GM19438 (cell line): Measurements from ENCODE around the gene CASP7.

Experiments
- ATAC-seq: cut with Tn5 transposase; IDR thresholded peaks from one replicate; pipeline ENCODE4 v1.9.1; 2021; ENCODE audit warnings: low read depth; ENCODE audit not compliant: unreplicated experiment

Gene CASP7

DNA sequence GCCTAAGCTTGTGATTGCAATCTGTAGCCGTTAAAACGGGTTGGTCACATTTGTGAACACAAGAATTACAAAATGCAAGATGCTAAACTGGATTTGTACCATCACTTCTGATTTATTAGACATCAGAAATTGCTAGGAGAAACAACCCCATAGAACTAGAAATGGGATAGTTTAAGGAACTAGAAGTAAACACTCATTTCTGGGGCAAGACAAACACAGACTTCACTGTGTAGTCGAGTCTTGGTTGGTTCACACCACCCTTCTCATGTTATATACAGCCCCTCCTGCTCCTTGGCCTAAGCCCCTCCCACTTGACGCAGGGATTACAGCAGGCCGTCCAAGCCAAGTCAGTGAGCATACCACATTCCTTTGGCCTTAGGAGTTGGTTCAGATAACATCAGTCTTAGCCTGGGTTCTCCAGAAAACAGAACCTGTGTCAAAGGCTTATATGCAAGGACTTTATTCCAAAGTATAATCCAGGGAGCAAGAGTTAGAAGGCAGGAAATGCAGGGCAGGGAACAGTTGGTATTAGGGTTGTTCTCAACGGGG lies 13.8 kb upstream of the CASP7 start:
- ATAC-seq: no peak

DNA sequence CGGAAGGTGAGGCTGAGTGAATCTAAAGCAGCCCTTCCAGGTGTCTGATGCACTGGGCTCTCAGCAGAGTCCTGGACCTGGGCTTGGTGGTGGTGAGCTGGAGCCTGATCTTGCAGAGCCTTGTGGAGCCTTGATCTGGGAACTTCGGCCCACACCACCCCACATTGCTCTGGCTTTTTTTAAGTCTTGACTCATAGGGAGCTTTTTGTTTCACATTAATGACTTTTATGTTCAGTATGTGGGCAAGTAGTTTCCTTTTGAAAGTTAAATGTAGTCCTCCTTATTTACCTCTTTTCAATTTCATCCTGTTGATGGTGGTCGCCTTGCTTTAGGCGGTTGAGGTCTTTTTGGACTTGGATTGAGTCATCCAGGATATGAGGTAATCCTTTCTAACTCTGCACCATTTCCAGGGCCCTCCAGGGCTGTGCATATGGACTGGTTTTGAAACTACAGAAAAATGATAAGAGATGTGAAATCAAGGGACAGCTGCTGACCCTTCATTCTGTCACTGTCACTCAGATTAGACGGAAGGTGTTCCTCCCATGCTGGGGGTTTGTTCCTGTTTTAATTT lies 12.9 kb upstream of the CASP7 start:
- ATAC-seq: peak; percentile 81

DNA sequence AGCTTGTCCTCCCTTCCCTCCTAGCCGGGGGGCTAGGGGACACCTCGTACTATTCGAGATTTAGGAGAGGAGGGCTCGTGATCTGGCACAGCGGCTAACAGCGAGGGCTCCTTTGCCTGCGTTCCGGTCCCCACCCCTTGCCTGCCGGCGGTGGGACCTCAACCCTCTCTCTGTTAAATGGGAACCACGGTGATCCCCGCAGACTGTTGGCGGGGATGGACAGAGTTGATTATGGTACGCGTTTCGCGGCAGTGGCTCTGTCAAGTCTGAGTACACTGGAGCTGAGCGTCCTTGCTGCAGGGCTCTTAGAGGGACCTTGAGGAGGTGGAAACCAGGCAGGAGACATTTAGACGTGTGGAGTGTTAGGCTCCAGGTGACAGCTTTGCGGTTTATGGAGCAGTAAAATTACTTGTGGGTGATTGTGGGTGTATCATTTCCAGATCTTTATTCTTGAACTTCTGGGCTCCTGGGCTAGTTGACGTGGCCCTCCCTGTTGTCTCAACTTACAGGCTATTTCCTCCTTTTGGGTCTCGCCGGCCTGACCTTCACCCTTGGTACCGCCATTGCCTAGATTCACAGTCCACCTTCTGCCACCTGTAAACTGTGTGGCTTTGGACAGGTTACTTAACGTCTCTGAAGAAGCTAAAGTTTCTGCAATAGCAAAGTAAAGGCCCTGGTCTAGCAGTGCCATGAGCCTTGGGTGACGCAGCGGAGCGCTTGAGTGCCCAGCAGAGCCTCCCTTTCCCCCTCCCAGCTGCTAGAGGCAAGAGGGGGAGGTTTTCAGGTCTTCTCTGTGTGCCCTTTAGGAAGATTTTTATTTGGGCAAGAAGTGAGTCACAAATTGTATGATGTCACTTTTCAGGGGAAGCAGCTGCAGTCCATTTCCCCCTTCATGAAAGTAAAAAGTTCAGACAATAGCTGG lies 739 bp downstream of the CASP7 start:
- ATAC-seq: peak; percentile 22

DNA sequence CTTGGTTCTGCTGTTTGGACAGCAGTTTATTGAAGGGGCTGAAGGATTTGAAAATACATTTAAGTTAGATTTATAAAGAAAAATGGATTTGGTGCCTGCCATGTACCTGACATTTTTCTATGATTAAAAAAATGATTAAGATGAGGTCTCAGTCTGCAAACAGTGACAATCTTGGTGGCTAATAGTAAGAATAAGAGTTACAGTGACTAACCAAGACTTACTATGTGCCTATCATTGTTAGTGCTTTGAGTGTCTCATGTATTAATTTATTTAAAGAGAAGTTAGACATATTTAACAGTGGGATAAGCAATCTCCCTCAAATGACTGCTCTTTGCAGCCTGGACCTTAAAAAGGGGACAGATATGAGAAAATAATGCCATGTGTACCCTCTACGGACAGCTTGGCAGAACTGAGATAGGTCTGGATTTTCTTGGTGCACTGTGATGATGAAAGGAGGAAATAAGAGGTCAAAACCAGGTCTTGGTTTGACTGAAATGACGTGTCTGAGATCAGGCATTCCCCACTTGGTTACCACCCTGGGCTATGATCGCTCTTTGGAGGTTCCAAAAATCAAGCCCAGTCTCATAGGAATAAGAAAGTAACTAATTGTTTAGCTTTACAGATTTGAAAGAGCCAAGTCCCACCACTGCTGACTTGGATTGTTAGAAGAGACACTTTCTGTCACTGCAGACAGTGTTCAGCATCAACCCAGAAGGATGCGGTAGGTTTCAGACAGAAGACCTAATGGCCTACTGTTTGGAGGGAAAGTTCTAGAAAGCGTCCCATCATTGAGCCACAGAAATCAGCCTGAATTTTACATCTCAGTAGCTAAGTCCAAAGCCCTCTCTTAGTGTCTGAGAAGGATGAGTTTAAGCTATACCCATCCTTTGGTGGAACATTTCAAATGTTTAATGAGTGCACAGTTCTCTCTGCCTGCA lies 2.1 kb downstream of the CASP7 start:
- peak; percentile 44 for ATAC-seq

DNA sequence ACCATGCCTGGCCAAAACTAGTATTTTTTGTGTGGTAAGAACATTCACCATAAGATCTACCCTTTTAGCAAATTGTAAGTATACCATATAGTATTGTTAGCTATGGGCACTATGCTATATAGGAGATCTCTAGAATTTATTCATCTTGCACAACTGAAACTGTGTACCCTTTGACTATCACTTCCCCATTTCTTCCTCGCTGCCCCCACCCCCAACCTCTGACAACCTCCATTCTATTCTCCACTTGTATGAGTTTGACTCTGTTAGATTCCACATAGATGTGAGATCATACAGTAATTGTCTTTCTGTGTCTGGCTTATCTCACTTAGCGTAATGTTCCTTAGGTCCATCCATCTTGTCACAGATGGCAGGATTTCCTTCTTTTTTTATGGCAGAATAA lies 3.6 kb downstream of the CASP7 start:
- ATAC-seq: no peak

DNA sequence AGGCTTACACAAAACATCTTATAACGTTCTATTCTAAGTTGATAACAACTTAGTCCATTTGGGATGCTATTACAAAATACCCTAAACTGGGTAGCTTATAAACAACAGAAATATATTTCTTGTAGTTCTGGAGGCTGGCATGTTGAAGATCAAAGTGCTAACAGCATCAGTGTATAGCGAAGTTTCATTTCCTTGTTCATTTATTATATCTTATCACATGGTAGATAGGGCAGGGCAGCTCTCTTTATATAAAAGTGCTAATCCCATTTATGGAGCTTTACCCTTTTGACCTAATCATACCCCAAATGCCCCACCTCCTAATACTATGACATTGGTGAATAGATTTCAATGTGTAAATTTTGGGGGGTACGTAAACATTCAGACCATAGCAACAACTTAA lies 6.3 kb downstream of the CASP7 start:
- no peak for ATAC-seq

DNA sequence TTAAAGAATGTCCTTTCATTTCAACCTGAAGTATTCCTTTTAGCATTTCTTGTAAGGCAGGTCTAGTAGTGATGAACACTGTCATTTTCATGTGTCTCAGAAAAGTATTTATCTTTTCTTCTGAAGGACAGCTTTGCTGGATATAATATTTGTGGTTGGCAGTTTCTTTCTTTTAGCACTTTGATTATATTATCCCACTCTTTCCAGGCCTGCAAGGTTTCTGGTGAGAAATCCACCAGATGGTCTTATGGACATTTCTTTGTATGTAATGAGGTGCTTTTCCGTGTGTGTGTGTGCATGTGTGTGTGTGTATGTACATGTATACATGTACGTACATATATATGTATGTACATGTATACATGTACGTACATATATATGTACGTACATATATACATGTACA lies 7.3 kb downstream of the CASP7 start:
- ATAC-seq: no peak

DNA sequence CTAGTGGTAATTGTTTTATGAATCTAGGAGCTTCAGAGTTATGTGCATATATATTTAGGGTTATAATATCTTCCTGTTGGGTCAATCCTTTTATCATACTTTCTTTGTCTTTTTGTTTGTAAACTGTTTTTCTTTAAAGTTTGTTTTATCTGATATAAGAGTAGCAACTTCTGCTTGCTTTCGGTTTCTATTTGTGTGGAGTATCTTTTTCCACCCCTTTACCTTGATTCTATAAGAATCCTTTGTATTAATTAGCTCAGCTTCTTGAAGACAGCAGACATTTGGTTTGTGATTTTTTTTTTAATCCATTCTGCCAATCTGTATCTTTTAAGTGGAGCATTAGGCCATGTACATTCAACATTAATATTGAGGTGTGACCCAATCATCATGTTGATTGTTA lies 9.3 kb downstream of the CASP7 start:
- ATAC-seq: no peak

DNA sequence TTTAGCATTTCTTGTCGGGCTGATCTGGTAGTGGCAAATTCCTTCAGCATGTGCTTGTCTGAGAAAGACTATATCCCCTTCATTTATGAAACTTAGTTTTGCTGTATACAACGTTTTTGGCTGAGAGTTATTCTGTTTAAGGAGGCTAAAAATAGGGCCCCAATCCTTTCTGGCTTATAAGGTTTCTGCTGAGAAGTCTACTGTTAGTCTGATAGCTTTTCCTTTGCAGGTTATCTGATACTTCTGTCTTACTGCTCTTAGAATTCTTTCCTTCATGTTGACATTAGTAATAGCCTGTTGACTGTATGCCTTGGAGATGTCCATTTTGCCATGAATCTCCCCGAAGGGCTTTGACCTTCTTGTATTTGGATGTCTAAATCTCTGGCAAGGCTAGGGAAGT lies 9.9 kb downstream of the CASP7 start:
- ATAC-seq: no peak

DNA sequence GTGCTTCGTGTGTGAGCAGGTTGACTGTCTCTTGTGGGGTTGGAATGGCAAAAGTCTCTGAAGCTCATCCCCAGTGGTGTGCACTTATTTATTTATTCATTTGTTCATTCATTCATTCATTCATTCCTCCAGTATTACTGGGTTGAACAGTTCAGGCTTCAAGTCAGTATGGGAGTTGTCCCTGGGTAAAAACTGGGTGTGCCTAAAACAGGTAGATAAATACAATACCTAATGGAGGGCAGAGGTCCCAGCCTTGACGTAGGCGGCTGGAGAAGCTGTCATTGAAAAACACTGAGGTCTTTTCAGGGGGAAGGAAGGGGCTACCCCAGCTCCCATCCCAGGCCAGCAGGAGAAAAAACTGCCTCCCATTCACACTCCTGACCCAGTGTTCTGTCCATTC lies 11.0 kb downstream of the CASP7 start:
- ATAC-seq: no peak

DNA sequence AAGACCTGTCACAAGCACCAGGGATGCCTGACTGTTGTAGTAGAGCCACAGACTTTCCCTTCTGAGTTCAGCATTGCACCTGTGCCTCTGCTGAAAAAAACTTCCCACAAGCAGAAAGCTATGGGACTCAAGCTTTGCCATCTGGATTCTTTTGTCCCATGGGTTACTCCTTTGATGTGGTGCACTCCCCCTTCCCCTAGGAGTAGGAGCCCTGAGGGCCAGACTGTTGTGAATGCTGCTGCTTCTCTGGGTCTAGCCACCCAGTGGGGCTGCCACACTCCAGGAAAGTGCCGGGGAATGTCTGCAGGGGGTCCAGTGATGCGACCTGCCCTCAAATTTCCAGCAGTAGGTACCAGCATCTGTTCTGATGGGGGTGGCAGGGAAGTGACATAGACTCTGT lies 11.7 kb downstream of the CASP7 start:
- no peak for ATAC-seq

DNA sequence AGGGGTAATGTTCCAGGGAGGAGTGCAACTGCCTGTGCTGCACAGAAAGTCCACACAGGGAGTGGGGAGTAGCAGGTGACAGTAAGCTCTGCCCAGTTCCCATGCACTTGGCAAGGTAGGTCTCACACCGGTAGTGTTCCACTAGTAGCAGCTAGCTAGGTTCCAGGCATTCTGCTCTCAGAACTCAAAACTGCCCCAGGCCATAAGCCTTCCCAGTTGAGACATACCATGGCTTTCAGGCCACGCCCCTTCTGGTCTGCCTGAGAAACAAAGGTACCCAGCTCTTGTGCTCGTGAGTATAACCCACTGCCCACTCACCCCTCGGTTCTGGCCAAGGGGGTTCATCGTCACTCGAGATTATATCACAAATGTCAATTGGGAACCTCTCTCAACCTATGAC lies 12.6 kb downstream of the CASP7 start:
- no peak for ATAC-seq

DNA sequence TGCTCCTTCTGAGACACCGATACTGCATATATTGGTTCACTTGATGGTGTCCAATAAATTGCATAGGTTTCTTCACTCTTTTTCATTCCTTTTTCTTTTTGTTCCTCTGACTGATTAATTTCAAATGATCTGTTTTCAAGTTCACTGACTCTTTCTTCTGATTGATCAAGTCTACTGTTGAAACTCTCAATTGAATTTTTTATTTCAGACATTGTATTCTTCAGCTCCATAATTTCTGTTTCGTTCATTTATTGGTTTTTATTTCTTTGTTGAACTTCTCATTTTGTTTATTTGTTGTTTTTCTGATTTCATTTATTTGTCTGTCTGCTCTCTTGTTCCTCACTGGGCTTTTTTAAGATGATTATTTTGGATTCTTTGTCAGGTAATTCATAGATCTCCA lies 13.6 kb downstream of the CASP7 start:
- ATAC-seq: no peak

DNA sequence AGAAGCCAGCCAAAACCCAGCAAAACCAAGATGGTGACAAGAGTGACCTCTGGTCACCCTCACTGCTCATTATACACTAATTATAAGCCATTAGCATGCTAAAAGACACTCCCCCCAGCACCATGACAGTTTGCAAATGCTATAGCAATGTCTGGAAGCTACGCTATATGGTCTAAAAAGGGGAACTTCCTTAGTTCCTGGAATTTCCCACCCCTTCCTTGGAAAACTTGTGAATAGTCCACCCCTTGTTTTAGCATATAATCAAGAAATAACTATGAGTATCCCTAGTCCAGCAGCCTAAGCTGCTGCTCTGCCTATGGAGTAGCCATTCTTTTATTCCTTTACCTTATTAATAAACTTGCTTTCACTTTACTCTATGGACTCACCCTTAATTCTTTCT lies 16.0 kb downstream of the CASP7 start:
- no peak for ATAC-seq

DNA sequence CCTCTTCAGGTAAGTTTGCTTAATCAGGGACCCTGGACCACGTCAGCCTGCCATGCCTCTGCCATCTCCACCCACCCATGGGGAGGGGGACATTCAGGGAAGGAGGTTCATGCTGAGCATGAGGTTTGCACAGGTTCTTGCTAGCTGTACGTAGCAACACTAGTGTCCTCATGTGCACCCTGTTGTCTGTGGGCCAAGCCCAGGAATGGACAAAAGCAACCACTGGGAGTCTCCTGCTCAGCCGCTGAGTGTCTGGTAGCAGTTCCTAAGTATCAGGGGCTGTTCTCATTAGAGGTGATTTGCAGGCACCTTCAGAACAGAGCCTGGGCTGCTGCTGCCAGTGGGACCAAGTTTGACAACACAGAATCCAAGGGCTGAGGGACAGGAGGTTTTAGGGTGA lies 17.9 kb downstream of the CASP7 start:
- no peak for ATAC-seq

DNA sequence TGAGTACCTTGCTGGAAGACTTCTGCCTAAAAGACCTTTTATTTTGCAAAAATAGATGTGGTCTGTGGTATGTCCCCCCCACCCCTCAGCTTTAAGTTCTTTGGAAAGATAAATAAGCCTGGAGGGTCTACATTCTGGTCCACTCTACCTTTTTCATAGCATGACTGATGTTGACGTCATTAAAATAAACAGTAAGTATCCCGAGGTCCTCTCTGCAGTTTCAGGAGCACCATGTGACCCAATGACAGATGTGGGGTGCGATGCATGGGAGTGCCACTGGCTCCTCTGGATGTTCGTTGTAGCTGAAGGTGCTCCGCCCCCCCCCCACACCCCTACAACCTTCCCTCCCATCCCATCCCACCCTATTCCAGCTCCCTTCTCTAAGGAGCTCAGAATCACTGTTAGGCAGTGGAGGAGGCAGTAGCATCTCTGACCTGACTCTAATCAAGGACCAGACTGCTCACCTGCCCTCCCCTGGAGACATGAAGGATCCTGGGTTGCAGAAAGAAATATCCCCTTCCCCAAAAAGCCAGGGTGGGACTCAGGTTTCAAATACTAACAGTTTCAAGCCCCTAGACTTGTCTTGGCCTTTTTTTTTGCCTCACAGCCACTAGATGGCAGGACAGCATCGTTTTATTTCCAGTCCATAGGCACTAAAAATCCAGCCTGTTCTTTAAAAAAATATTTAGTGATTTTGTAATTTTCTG lies 25.1 kb downstream of the CASP7 start:
- ATAC-seq: no peak

DNA sequence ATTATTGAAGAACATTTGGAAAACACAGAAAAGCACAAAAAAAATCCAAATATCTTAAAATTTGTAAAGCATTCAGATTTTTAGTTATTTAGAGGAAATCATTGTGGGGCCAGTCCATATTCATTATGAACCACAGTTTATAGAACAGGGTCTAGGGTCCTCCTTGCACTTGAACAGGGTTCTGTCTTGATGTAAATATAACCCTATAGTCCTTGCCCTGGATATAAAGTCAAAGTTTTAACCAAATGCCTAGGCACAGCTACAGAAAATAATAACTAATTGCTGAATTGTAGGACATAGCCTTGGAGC lies 25.6 kb downstream of the CASP7 start:
- ATAC-seq: no peak

DNA sequence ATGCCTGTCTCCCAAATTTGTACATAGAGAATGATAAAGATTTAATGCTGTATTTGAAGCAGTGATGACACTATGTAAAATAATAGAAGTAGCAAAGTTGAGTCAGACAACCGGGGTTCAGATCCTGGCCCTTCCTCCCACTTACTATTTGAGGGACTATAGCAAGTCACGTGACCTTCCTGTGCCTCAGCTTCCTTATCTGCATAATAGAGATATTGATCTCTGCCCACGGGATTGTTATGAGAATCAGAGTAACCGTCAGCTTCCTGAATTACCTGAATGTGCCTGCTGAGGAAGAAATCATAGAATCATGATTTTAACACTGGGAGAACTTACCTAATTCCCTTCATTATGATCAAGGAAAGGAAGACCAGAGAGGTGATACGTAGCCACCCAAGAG lies 26.9 kb downstream of the CASP7 start:
- no peak for ATAC-seq

DNA sequence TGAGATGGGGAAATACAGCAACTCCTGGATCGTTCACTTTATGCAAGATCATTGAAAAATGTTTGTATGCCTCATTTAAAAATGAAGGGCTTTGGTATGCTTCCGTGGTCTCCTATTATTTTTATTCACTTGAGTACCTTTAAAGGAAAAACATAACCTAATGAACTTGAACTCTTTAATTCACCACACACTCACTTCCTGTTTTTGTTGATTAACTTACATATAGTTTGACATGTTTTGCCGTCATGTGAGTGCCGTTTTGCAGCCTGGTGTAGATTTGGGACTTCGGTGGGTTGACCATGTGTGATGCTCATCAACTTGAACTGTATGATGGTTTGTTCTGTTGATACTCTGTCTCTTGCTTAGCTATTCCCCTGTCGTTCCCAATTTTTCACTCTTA lies 28.9 kb downstream of the CASP7 start:
- ATAC-seq: no peak

DNA sequence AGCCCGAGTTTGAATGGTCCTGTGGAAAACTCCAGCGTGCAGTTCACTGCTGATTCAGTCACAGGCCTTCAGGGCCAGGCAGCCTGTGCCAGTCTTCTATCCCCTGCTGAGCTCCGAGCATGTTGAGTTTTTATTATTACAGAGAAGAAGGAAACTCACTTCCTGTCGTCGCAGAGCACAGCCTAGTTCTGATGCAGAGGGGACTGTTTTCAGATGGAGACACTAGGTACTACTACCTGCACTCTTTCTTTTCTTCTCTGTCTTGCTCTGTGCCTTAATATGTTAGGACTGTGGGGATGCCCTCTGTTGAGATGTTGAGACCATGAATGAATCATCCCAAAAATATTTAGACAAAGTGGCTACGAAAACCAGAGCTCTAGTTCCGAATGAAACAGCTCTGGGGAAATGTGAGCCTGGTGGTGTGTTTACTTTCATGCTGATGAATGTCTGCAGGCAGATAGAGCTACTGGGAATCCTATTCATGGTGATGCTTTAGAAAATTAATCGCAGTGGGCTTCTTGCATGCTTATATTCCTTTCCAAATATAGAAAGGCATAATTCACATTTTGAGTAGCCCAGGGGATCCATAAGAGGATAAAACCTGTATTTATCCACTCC lies 29.6 kb downstream of the CASP7 start:
- no peak for ATAC-seq
